ENCODE data around the gene RAB5IF. TPM values are rescaled to one million over a fixed set of nuclear protein-coding genes. Genes with fewer than 3 reads are reported as not detected.

RAB5IF gene
- total and polyA plus RNA-seq, 4 experiments from 2014 or later: 63.4 to 212 (median 115) TPM

- CTCF ChIA-PET (ENCODE audit: partially characterized antibody): interaction anchor here (2.1 kb wide), 1 partner anchor 12 kb away, joined by 9 read pairs; no protein-coding TSS in a partner anchor
These were observed 35.6 kb upstream of the RAB5IF start for GRCh38 chr20:36569847-36570429.

GRCh38 chr20:36571564-36572504, 33.7 kb upstream of the RAB5IF start:
- Mint-ChIP-seq H3K27ac (peak overlapping the region; percentile 95 to 99 (median 99)), H3K4me3 (peak overlapping the region in 6 of 8 donors; percentile 85 to 95 (median 87)), H3K9me3 (peaks cover 0 to 4% (median 0%) of the 10 kb centered on the region in 8 donors), H3K36me3 (peaks cover 0 to 15% of the 10 kb centered on the region in 2 donors), H3K27me3 (no peaks in the 10 kb centered on the region), H3K4me1 (peaks cover 24 to 46% (median 30%) of the 10 kb centered on the region in 4 donors)
- Histone ChIP-seq H3K36me3 (ENCODE audit: insufficient read depth, low read length) (no peaks in the 10 kb centered on the region), H3K27ac (ENCODE audit: low read depth, low read length) (peak overlapping the region; percentile 100), H3K27me3 (ENCODE audit: insufficient read depth, low read length) (no peaks in the 10 kb centered on the region), H3K9me3 (ENCODE audit: control insufficient read depth in 1 of 2, low read length in 2 of 2) (no peaks in the 10 kb centered on the region), H3K4me1 (ENCODE audit: insufficient read depth, low read length) (peaks cover 35% of the 10 kb centered on the region), H3K4me3 (ENCODE audit: low read length in 2 of 2) (no peak overlapping the region)
- ChIA-PET CTCF (ENCODE audit: partially characterized antibody) (interaction anchor here (0.6 to 11.4 kb wide), 6 partner anchors 14 to 174 kb away, joined by 3 to 132 read pairs (median 6); partner anchors contain the start of genes NDRG3 and RAB5IF), POLR2A (ENCODE audit: partially characterized antibody) (interaction anchor here (1.1 to 10.7 kb wide), 5 partner anchors 10 to 74 kb away, joined by 3 to 202 read pairs (median 10); partner anchors contain the start of genes RAB5IF and SLA2)
- no peak for DNase-seq
- intact Hi-C loops (cut with micrococcal nuclease): loop anchor here (2.0 to 10.0 kb wide), 2 partner anchors 109 to 617 kb away; partner anchors contain the start of gene SCAND1

More at GRCh38 chr20:36569847-36570429, 35.6 kb upstream of the RAB5IF start:
- H3K36me3 Mint-ChIP-seq: peaks cover 0 to 6% of the 10 kb centered on the region in 2 donors
- no peaks in the 10 kb centered on the region for H3K27me3 Mint-ChIP-seq
- no peak overlapping the region for H3K27ac ChIP-seq (ENCODE audit: low read depth, low read length)
- H3K27me3 ChIP-seq (ENCODE audit: insufficient read depth, low read length): no peaks in the 10 kb centered on the region
- no peak overlapping the region for H3K4me3 Mint-ChIP-seq
- no peak overlapping the region for H3K4me3 ChIP-seq (ENCODE audit: low read length in 2 of 2)
- H3K36me3 ChIP-seq (ENCODE audit: insufficient read depth, low read length): no peaks in the 10 kb centered on the region
- intact Hi-C loops (cut with micrococcal nuclease): loop anchor here (10.0 kb wide), 1 partner anchor 615 kb away; the partner anchor contains the start of gene SCAND1
- DNase-seq: no peak
- H3K4me1 ChIP-seq (ENCODE audit: insufficient read depth, low read length): peaks cover 17% of the 10 kb centered on the region
- peak overlapping the region; percentile 24 to 95 (median 81) for H3K27ac Mint-ChIP-seq
- H3K9me3 ChIP-seq (ENCODE audit: control insufficient read depth in 1 of 2, low read length in 2 of 2): peaks cover 0 to 4% of the 10 kb centered on the region in 2 donors
- peaks cover 8 to 29% (median 16%) of the 10 kb centered on the region in 4 donors for H3K4me1 Mint-ChIP-seq
- POLR2A ChIA-PET (ENCODE audit: partially characterized antibody): interaction anchor here (10.7 kb wide), 1 partner anchor 22 kb away, joined by 202 read pairs; no protein-coding TSS in a partner anchor
- peaks cover 0 to 6% (median 2%) of the 10 kb centered on the region in 8 donors for H3K9me3 Mint-ChIP-seq

DNA sequence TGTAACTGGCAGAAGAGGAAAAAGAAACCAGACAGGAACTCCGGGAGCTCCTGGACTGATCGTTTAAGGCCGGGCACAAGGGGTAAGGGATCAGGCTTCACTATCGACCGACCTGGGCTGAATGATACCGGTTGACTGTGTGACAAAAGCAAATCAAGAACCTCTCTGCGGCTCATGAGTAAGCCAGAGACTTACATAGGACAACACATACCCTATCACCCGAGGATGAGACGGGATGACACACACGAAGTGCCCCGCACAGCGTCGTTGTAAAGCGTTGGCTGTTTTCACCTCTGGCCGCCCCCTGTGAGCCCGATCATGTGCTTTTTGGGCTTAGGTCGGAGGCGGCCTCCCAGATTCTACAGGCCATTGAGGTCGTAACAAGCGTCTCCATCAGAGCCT, 32.9 kb upstream of the RAB5IF start:
- H3K36me3 Mint-ChIP-seq: peaks cover 0 to 15% of the 10 kb centered on the region in 2 donors
- peak in 4 of 5 donors; percentile 61 to 86 (median 68) for DNase-seq
- intact Hi-C loops (cut with micrococcal nuclease): loop anchor here (1.0 to 10.0 kb wide), 5 partner anchors 16 to 618 kb away; partner anchors contain the start of genes RAB5IF and SCAND1
- peaks cover 24 to 46% (median 30%) of the 10 kb centered on the region in 4 donors for H3K4me1 Mint-ChIP-seq
- Histone ChIP-seq H3K36me3 (ENCODE audit: insufficient read depth, low read length) (no peaks in the 10 kb centered on the region), H3K4me3 (ENCODE audit: low read length in 2 of 2) (peak overlapping the region; percentile 47 to 73), H3K4me1 (ENCODE audit: insufficient read depth, low read length) (peaks cover 35% of the 10 kb centered on the region), H3K9me3 (ENCODE audit: control insufficient read depth in 1 of 2, low read length in 2 of 2) (no peaks in the 10 kb centered on the region), H3K27ac (ENCODE audit: low read depth, low read length) (peak overlapping the region; percentile 100), H3K27me3 (ENCODE audit: insufficient read depth, low read length) (no peaks in the 10 kb centered on the region)
- H3K27ac Mint-ChIP-seq: peak overlapping the region; percentile 95 to 99 (median 99)
- ChIA-PET POLR2A (ENCODE audit: partially characterized antibody) (interaction anchor here (1.2 to 10.7 kb wide), 5 partner anchors 11 to 73 kb away, joined by 4 to 202 read pairs (median 10); partner anchors contain the start of genes RAB5IF and SLA2), CTCF (ENCODE audit: partially characterized antibody) (interaction anchor here (1.2 to 11.4 kb wide), 3 partner anchors 17 to 173 kb away, joined by 3 to 132 read pairs (median 37); partner anchors contain the start of genes NDRG3 and RAB5IF)
- peaks cover 0 to 4% (median 0%) of the 10 kb centered on the region in 8 donors for H3K9me3 Mint-ChIP-seq
- H3K4me3 Mint-ChIP-seq: peak overlapping the region; percentile 85 to 95 (median 88)
- H3K27me3 Mint-ChIP-seq: no peaks in the 10 kb centered on the region

- H3K4me3 Mint-ChIP-seq: peak within 1 kb of the TSS; percentile 89 to 96 (median 92)
- ChIA-PET CTCF (ENCODE audit: partially characterized antibody) (interaction anchor here (1.2 to 11.4 kb wide), 3 partner anchors 16 to 173 kb away, joined by 3 to 132 read pairs (median 37); partner anchors contain the start of genes NDRG3 and RAB5IF), POLR2A (ENCODE audit: partially characterized antibody) (interaction anchor here (0.8 to 10.7 kb wide), 12 partner anchors 9 to 619 kb away, joined by 3 to 202 read pairs (median 4); partner anchors contain the start of genes RAB5IF, SCAND1 and SLA2)
- H3K27ac Mint-ChIP-seq: peak within 1 kb of the TSS; percentile 95 to 99 (median 99)
- no peaks in the 10 kb centered on the region for H3K9me3 ChIP-seq (ENCODE audit: control insufficient read depth in 1 of 2, low read length in 2 of 2)
- H3K36me3 ChIP-seq (ENCODE audit: insufficient read depth, low read length): no peaks in the 10 kb centered on the region
- peak; percentile 87 to 92 (median 89) for DNase-seq
- peak within 1 kb of the TSS; percentile 47 to 73 for H3K4me3 ChIP-seq (ENCODE audit: low read length in 2 of 2)
- H3K4me1 Mint-ChIP-seq: peaks cover 24 to 46% (median 30%) of the 10 kb centered on the region in 4 donors
- no peaks in the 10 kb centered on the region for H3K27me3 ChIP-seq (ENCODE audit: insufficient read depth, low read length)
- peak within 1 kb of the TSS; percentile 100 for H3K27ac ChIP-seq (ENCODE audit: low read depth, low read length)
- no peaks in the 10 kb centered on the region for H3K27me3 Mint-ChIP-seq
- H3K9me3 Mint-ChIP-seq: peaks cover 0 to 4% (median 0%) of the 10 kb centered on the region in 8 donors
- peaks cover 35% of the 10 kb centered on the region for H3K4me1 ChIP-seq (ENCODE audit: insufficient read depth, low read length)
- peaks cover 0 to 15% of the 10 kb centered on the region in 2 donors for H3K36me3 Mint-ChIP-seq
- intact Hi-C loops (cut with micrococcal nuclease): loop anchor here (1.0 to 10.0 kb wide), 5 partner anchors 17 to 618 kb away; partner anchors contain the start of genes RAB5IF and SCAND1
These were observed 32.3 kb upstream of the RAB5IF start, which contains the start of gene TGIF2 for GRCh38 chr20:36573103-36573797. Gene TGIF2, plus strand, starts transcription at chr20:36573597. Its CDS starts 5,178 bp downstream, at chr20:36578775.

DNA sequence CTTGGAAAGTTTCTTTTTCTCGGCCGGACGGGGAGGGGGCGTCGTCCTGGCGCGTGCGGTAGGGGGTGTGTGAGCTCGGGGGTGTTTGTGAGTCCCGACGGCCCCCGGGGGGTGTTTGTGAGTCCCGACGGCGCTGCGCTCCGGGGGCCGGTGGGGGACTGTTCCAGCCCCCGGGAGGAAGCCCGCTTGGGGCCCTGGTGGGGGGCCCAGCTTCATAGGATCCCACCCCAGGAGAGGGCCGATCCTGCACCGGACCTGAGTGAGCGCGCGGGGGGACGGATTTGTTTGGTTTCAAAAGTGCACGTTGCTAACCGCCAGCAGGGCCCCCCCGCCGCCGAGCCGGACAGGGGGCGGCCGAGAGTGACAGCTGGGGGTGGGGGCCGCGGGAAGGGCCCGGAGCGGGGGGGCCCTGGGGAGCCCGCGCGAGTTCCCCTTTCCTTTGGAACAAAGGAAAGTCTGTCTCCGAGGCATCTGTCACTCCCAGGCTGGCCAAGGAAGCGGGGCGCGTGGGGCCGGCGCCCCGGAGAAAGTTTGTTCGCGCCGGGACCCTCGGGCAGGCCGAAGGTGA, 31.7 kb upstream of the RAB5IF start:
- Mint-ChIP-seq H3K4me3 (peak overlapping the region; percentile 43 to 96 (median 71)), H3K4me1 (peaks cover 24 to 46% (median 30%) of the 10 kb centered on the region in 4 donors), H3K27me3 (no peaks in the 10 kb centered on the region), H3K36me3 (peaks cover 0 to 20% of the 10 kb centered on the region in 2 donors), H3K9me3 (peaks cover 0 to 4% (median 0%) of the 10 kb centered on the region in 8 donors), H3K27ac (peak overlapping the region; percentile 55 to 95 (median 84))
- peak in 3 of 5 donors; percentile 35 to 41 (median 37) for DNase-seq
- ChIA-PET POLR2A (ENCODE audit: partially characterized antibody) (interaction anchor here (0.8 to 10.7 kb wide), 14 partner anchors 9 to 620 kb away, joined by 3 to 202 read pairs (median 4); partner anchors contain the start of genes RAB5IF, SCAND1 and SLA2), CTCF (ENCODE audit: partially characterized antibody) (interaction anchor here (6.7 to 11.4 kb wide), 2 partner anchors 16 to 31 kb away, joined by 37 to 132 read pairs; partner anchors contain the start of gene RAB5IF)
- Histone ChIP-seq H3K27me3 (ENCODE audit: insufficient read depth, low read length) (no peaks in the 10 kb centered on the region), H3K36me3 (ENCODE audit: insufficient read depth, low read length) (peaks cover 6% of the 10 kb centered on the region), H3K4me3 (ENCODE audit: low read length in 2 of 2) (peak overlapping the region; percentile 23 to 73), H3K27ac (ENCODE audit: low read depth, low read length) (peak overlapping the region; percentile 100), H3K4me1 (ENCODE audit: insufficient read depth, low read length) (peaks cover 40% of the 10 kb centered on the region), H3K9me3 (ENCODE audit: control insufficient read depth in 1 of 2, low read length in 2 of 2) (no peaks in the 10 kb centered on the region)
- intact Hi-C loops (cut with micrococcal nuclease): loop anchor here (1.0 to 10.0 kb wide), 6 partner anchors 18 to 619 kb away; partner anchors contain the start of genes RAB5IF and SCAND1

All from CD4-positive, alpha-beta memory T cell (primary cell).